SK-N-SH (cell line): ENCODE measurements around the gene MARK4. TPM values are rescaled to one million over a fixed set of nuclear protein-coding genes. Genes with fewer than 3 reads are reported as not detected.

Experiments
- CTCF ChIA-PET: fragments of 300-600, 350-600 bp; formaldehyde crosslinking; extraction: SDS; loops from one replicate; lab custom pipeline; 2021; lab: Yijun Ruan, JAX
- POLR2A ChIA-PET: fragments of 350-600 bp; sonication (Branson Sonifier 250); formaldehyde crosslinking; extraction: SDS; loops from one replicate; lab custom pipeline; 2020; ENCODE audit warnings: antibody characterized with exemption, inconsistent platforms; lab: Yijun Ruan, JAX
- DNase-seq: peaks from one replicate; pipeline ENCODE4 v3.0.0; 2012
- H2AFZ ChIP-seq: fragments of 200-600 bp; sonication (generic); 2 replicates; pipeline ENCODE4 v1.8.1; 2016; ENCODE audit warnings: antibody characterized with exemption, mild to moderate bottlenecking, low read depth
- H3F3A ChIP-seq: fragments of 200-600 bp; sonication (generic); replicated peaks from 2 replicates; pipeline ENCODE3; 2016; ENCODE audit warnings: antibody characterized with exemption, mild to moderate bottlenecking; ENCODE audit not compliant: insufficient read depth
- H3K27ac ChIP-seq, 2 experiments: fragments of 200-500 bp in 1 of 2; fragments of 200-600 bp in 1 of 2; sonication (Bioruptor generic) in 1 of 2; sonication (generic), shearing (Covaris generic) in 1 of 2; 2 replicates each; pipeline versions ENCODE4 v1.5.1 to v1.6.1; 2014 to 2016; ENCODE audit warnings: low read depth in 2 of 2, inconsistent platforms in 1 of 2, low read length in 1 of 2, mild to moderate bottlenecking in 1 of 2, mixed read lengths in 1 of 2
- H3K27me3 ChIP-seq: fragments of 200-600 bp; sonication (generic), shearing (Covaris generic); 2 replicates; pipeline ENCODE4 v1.6.1; 2016; ENCODE audit warnings: mixed run types; ENCODE audit not compliant: insufficient read depth
- H3K36me3 ChIP-seq, 2 experiments: fragments of 200-500 bp in 1 of 2; fragments of 200-600 bp in 1 of 2; sonication (Bioruptor generic) in 1 of 2; sonication (generic) in 1 of 2; replicated peaks in 1 of 2; 2 replicates each; pipeline versions ENCODE3 to v1.5.1; 2014 to 2016; ENCODE audit warnings: low read length in 1 of 2, mild to moderate bottlenecking in 1 of 2; ENCODE audit not compliant: insufficient read depth in 2 of 2, control insufficient read depth in 1 of 2
- H3K4me1 ChIP-seq, 2 experiments: fragments of 200-500 bp in 1 of 2; fragments of 200-600 bp in 1 of 2; sonication (Bioruptor generic) in 1 of 2; sonication (generic), shearing (Covaris generic) in 1 of 2; 2 replicates each; pipeline versions ENCODE4 v1.5.1 to v1.6.1; 2014 to 2016; ENCODE audit warnings: low read depth in 1 of 2, low read length in 1 of 2, mixed run types in 1 of 2; ENCODE audit not compliant: insufficient read depth in 2 of 2, control insufficient read depth in 1 of 2
- H3K4me2 ChIP-seq: fragments of 200-600 bp; sonication (generic), shearing (Covaris generic); 2 replicates; pipeline ENCODE4 v1.6.1; 2017; ENCODE audit warnings: mixed run types
- H3K4me3 ChIP-seq, 2 experiments: fragments of 200-500 bp in 1 of 2; fragments of 200-600 bp in 1 of 2; sonication (Bioruptor generic) in 1 of 2; sonication (generic), shearing (Covaris generic) in 1 of 2; 2 replicates each; pipeline versions ENCODE4 v1.5.1 to v1.8.1; 2014 to 2016; ENCODE audit warnings: low read depth in 2 of 2, inconsistent platforms in 1 of 2, low read length in 1 of 2, mild to moderate bottlenecking in 1 of 2, mixed read lengths in 1 of 2, moderate library complexity in 1 of 2
- H3K79me2 ChIP-seq: fragments of 200-600 bp; sonication (generic); 2 replicates; pipeline ENCODE4 v1.8.1; 2017; ENCODE audit warnings: mild to moderate bottlenecking; ENCODE audit not compliant: insufficient read depth
- H3K9ac ChIP-seq: fragments of 200-600 bp; sonication (generic); 2 replicates; pipeline ENCODE4 v1.6.1; 2017; ENCODE audit warnings: mixed run types
- H3K9me2 ChIP-seq: fragments of 200-600 bp; sonication (generic); 2 replicates; pipeline ENCODE4 v1.6.1; 2017; ENCODE audit warnings: mixed run types
- H3K9me3 ChIP-seq: fragments of 200-600 bp; sonication (generic); 2 replicates; pipeline ENCODE4 v1.6.1; 2017; ENCODE audit warnings: mixed run types, mild to moderate bottlenecking, moderate library complexity
- H4K20me1 ChIP-seq: fragments of 200-600 bp; sonication (generic); 2 replicates; pipeline ENCODE4 v1.6.1; 2017; ENCODE audit warnings: mild to moderate bottlenecking, mixed run types; ENCODE audit not compliant: insufficient read depth
- ELF1 ChIP-seq: IDR thresholded peaks from 2 replicates; pipeline ENCODE4 v1.4.0; 2012
- EP300 ChIP-seq, 2 experiments: IDR thresholded peaks; 2 replicates each; pipeline versions ENCODE4 v1.4.0 to v1.6.1; 2012; ENCODE audit warnings: borderline replicate concordance in 1 of 2, low read depth in 1 of 2, low read length in 1 of 2
- FOXJ3 ChIP-seq: sonication (generic); formaldehyde crosslinking; IDR thresholded peaks from 2 replicates; pipeline ENCODE4 v1.5.1; 2020; ENCODE audit warnings: mild to moderate bottlenecking, missing genetic modification reagents
- FOXM1 ChIP-seq: IDR thresholded peaks from 2 replicates; pipeline ENCODE4 v1.4.0; 2012; ENCODE audit warnings: low read depth, mild to moderate bottlenecking
- GATA2 ChIP-seq: sonication (generic); formaldehyde crosslinking; IDR thresholded peaks from 2 replicates; pipeline ENCODE4 v1.5.0; 2020; ENCODE audit warnings: mild to moderate bottlenecking, missing genetic modification reagents
- JUND ChIP-seq: IDR thresholded peaks from 2 replicates; pipeline ENCODE4 v1.4.0; 2012
- MEF2A ChIP-seq: IDR thresholded peaks from 2 replicates; pipeline ENCODE4 v1.4.0; 2012; ENCODE audit warnings: low read depth, borderline replicate concordance
- NFIC ChIP-seq: IDR thresholded peaks from 2 replicates; pipeline ENCODE4 v1.4.0; 2012; ENCODE audit warnings: borderline replicate concordance
- NRF1 ChIP-seq: IDR thresholded peaks from 2 replicates; pipeline ENCODE4 v1.6.1; 2012; ENCODE audit warnings: low read depth, mild to moderate bottlenecking, low read length
- RCOR1 ChIP-seq: fragments of 150-350 bp; IDR thresholded peaks from 2 replicates; pipeline ENCODE4 v1.6.1; 2017; ENCODE audit warnings: antibody characterized with exemption, low read length
- RFX5 ChIP-seq: IDR thresholded peaks from 2 replicates; pipeline ENCODE4 v1.6.1; 2012; ENCODE audit warnings: mild to moderate bottlenecking, improper control_type of control experiment, low read length
- RXRA ChIP-seq: IDR thresholded peaks from 2 replicates; pipeline ENCODE4 v1.4.0; 2012; ENCODE audit warnings: low read depth, mild to moderate bottlenecking, borderline replicate concordance
- SIN3A ChIP-seq: IDR thresholded peaks from 2 replicates; pipeline ENCODE4 v1.6.1; 2012; ENCODE audit warnings: low read depth, mild to moderate bottlenecking, low read length, moderate library complexity, borderline replicate concordance
- TAF1 ChIP-seq: IDR thresholded peaks from 2 replicates; pipeline ENCODE4 v1.6.1; 2012; ENCODE audit warnings: low read depth, mild to moderate bottlenecking, low read length, moderate library complexity, borderline replicate concordance
- YY1 ChIP-seq: IDR thresholded peaks from 2 replicates; pipeline ENCODE4 v1.4.0; 2012; ENCODE audit warnings: low read depth, mild to moderate bottlenecking
- WGBS: methylation state at CpG from one replicate; pipeline ENCODE4 v1.1.6; 2017; ENCODE audit warnings: low lambda C conversion rate; 5-methylcytosine and 5-hydroxymethylcytosine counted together
- polyA plus RNA-seq, 3 experiments: library from polyadenylated mRNA; depleted of rRNA; stranded (reverse); fragments of >200 nt; gene quantifications; 2 replicates each; pipeline ENCODE4 v1.2.3, GENCODE V29; 2012
- TF ChIP-seq, protein P1 (sequence below): IDR thresholded peaks from 2 replicates; pipeline ENCODE4 v1.4.0; 2012; ENCODE audit warnings: low read depth
- TF ChIP-seq, protein P2 (sequence below): fragments of 150-350 bp; IDR thresholded peaks from 2 replicates; pipeline ENCODE4 v1.6.1; 2017; ENCODE audit warnings: antibody characterized with exemption, low read length, low read depth, borderline replicate concordance
- TF ChIP-seq, protein P3 (sequence below): fragments of 150-350 bp; IDR thresholded peaks from 2 replicates; pipeline ENCODE4 v1.6.1; 2016; ENCODE audit warnings: mild to moderate bottlenecking, low read depth, low read length
- TF ChIP-seq, protein P4 (sequence below): IDR thresholded peaks from 2 replicates; pipeline ENCODE4 v1.4.0; 2012; ENCODE audit warnings: low read depth, borderline replicate concordance

Gene MARK4
- polyA plus RNA-seq, 1 of the 3 experiments (the other 2 are of a cell fraction): 16.3 TPM

DNA sequence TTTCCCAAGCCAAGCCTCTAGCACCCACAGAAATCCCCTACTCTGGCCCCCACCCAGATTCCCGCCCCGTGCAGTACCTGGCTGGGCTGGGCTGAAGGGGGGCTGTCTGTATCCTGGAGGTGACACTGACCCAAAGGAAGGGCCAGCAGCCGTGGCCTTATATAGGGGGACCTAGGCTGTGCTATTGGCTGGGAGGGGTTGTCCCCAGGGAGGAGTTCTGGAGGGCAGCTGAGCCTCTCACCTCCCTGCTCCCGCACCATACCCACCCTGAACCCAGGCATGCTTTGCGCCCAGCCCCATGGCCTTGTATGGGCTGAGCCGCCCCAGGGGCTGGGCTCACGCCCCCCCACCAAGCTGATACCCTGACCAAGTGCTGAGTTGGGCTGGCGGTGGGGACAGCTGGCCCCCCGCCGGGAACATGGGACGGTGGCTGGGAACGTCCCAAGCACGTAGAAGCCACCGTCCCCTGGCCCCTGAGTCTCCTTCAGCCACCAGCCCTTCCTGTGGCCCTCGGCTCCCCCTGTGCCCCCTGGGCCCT is 71.7 kb downstream of the MARK4 start, which contains the start of gene CKM:
CKM (minus strand) TSS at position 132 of the 538 bp plus-strand sequence. CDS start 3,162 bp downstream, outside the sequence.
- 69% methylated on average over 3 of the region's 15 CpGs for WGBS
- Histone ChIP-seq H2AFZ (no peak within 1 kb of the TSS), H3F3A (no peaks in the 10 kb centered on the region), H3K4me1 (peaks cover 0 to 5% of the 10 kb centered on the region in 2 experiments; a peak in 1 of 4 replicates), H3K36me3 (no peaks in the 10 kb centered on the region), H3K4me2 (no peak within 1 kb of the TSS), H3K79me2 (no peaks in the 10 kb centered on the region), H3K4me3 (no peak within 1 kb of the TSS), H3K27me3 (peaks cover 12% of the 10 kb centered on the region), H3K9me3 (no peaks in the 10 kb centered on the region), H4K20me1 (no peaks in the 10 kb centered on the region), H3K27ac (no peak within 1 kb of the TSS), H3K9me2 (no peaks in the 10 kb centered on the region), H3K9ac (no peak within 1 kb of the TSS)
- DNase-seq: no peak
- CTCF ChIA-PET: interaction anchor here (1.4 to 2.1 kb wide), 2 partner anchors 16 to 156 kb away, joined by 3 to 6 read pairs; no protein-coding TSS in a partner anchor
- POLR2A ChIA-PET: no interaction called here
- no peak for TF ChIP-seq FOXJ3 (CRISPR knock-in tag)
- TF ChIP-seq, protein P1, sequence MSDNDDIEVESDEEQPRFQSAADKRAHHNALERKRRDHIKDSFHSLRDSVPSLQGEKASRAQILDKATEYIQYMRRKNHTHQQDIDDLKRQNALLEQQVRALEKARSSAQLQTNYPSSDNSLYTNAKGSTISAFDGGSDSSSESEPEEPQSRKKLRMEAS: no peak
- TF ChIP-seq FOXM1: no peak
- no peak for TF ChIP-seq EP300 (IDR thresholded peaks at IDR 0.05; ENCODE audit: borderline replicate concordance in 1 of 2, low read depth in 1 of 2, low read length in 1 of 2)
- TF ChIP-seq JUND: no peak
- no peak for TF ChIP-seq YY1
- TF ChIP-seq, protein P2, sequence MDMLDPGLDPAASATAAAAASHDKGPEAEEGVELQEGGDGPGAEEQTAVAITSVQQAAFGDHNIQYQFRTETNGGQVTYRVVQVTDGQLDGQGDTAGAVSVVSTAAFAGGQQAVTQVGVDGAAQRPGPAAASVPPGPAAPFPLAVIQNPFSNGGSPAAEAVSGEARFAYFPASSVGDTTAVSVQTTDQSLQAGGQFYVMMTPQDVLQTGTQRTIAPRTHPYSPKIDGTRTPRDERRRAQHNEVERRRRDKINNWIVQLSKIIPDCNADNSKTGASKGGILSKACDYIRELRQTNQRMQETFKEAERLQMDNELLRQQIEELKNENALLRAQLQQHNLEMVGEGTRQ: no peak
- no peak for TF ChIP-seq RXRA
- no peak for TF ChIP-seq NFIC
- TF ChIP-seq, protein P3, sequence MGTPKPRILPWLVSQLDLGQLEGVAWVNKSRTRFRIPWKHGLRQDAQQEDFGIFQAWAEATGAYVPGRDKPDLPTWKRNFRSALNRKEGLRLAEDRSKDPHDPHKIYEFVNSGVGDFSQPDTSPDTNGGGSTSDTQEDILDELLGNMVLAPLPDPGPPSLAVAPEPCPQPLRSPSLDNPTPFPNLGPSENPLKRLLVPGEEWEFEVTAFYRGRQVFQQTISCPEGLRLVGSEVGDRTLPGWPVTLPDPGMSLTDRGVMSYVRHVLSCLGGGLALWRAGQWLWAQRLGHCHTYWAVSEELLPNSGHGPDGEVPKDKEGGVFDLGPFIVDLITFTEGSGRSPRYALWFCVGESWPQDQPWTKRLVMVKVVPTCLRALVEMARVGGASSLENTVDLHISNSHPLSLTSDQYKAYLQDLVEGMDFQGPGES: no peak
- no peak for TF ChIP-seq RFX5
- TF ChIP-seq, protein P4, sequence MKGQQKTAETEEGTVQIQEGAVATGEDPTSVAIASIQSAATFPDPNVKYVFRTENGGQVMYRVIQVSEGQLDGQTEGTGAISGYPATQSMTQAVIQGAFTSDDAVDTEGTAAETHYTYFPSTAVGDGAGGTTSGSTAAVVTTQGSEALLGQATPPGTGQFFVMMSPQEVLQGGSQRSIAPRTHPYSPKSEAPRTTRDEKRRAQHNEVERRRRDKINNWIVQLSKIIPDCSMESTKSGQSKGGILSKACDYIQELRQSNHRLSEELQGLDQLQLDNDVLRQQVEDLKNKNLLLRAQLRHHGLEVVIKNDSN: no peak
- no peak for TF ChIP-seq RCOR1
- no peak for TF ChIP-seq SIN3A
- TF ChIP-seq NRF1: no peak
- no peak for TF ChIP-seq TAF1
- TF ChIP-seq GATA2 (CRISPR knock-in tag): no peak
- no peak for TF ChIP-seq MEF2A
- no peak for TF ChIP-seq ELF1
